ENCODE measurements around the gene HSPB6.

Gene HSPB6

DNA sequence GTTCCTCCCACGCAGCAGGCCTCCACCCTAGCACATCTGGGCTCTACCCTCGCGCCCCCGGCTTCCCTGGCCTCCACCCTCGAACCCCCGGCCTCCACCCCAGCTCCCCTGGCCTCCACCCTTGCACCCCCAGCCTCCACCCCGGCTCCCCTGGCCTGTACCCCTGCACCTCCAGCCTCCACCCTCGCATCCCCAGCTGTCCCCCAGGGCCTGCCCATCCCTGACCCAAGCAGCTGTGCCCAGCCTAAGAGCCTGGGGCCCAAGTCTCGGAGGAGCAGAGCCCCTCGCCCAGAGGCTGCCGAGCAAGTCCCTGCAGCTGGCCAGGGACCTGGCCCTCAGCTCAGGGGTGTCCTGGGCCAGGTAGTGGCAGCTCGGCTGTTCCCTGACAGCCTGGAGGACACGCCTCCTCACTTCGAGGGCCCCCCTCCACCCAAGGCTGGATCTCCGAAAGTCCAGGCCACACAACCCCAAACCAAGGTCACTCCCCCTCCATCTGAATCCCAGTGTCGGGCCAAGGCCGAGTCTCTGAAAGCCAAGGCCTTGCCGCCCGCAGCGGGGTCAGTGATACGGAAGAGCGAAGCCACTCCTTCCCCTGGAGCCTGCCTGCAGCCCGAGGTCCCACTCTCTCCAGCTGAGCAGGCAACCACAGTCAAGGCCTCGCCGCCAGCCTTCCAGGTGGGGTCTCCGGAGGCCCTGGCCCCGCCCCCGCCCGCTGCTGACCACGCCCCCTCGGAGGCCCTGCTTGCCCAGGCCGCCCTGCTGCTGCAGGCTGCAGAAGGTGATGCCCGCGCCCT is 10.7 kb upstream of the HSPB6 start:
- DNase-seq = no peak

DNA sequence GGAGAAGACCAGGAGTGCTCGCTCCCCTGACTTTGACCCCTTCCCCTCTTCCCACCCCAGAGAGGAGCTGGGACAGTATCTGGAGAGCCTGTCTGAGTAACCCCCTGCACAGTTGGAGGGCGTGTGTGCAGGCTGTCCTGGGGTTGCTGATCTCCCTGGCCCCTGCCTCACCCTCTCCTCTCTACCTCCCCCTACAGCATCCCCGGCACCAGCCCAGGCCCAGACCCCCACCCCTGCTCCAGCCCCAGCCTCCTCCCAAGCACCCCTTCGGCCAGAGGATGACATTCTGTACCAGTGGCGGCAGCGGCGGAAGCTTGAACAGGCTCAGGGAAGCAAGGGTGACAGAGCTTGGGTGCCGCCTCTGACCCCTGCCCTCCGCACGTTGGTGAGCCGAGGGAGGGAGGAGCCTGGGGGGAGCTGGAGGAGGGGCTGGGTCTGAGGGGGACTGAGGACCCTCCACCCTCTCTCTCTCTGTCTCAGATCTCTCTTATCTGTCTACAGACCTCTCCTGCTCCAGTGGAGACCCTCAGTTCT is 9.8 kb upstream of the HSPB6 start:
- DNase-seq = no peak

DNA sequence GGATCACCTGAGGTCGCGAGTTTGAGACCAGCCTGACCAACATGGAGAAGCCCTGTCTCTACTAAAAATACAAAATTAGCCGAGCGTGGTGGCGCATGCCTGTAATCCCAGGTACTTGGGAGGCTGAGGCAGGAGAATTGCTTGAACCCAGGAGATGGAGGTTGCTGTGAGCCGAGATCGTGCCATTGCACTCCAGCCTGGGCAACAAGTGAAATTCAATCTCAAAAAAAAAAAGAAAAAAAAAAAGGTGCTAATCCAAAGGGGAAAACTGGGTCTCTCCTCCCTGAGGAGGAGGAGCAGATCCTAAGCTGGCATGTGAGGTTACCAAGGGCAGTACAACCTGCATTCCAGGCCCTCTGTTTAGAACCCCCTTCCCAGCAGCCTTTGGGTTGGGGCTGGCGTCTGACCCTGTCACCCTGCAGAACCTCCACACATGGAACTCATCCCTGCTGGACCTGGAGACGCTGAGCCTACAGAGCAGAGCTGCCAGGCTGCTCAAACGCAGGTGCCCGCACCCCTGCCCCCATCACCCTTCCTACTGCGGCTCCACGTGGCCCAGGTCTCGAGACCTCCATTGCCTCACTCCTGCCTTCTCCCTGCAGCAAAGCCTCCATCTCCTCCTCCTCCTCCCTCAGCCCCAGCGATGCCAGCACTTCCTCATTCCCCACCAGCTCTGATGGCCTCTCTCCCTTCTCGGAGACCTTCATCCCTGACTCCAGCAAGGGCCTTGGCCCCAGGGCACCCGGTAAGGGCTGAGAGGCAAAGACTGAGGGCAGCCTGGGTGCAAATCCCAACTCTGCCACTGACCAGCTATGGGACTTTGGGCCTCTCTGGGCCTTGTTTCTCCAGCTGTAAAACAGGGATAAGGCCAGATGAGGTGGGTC is 7.8 kb upstream of the HSPB6 start:
- DNase-seq = no peak

DNA sequence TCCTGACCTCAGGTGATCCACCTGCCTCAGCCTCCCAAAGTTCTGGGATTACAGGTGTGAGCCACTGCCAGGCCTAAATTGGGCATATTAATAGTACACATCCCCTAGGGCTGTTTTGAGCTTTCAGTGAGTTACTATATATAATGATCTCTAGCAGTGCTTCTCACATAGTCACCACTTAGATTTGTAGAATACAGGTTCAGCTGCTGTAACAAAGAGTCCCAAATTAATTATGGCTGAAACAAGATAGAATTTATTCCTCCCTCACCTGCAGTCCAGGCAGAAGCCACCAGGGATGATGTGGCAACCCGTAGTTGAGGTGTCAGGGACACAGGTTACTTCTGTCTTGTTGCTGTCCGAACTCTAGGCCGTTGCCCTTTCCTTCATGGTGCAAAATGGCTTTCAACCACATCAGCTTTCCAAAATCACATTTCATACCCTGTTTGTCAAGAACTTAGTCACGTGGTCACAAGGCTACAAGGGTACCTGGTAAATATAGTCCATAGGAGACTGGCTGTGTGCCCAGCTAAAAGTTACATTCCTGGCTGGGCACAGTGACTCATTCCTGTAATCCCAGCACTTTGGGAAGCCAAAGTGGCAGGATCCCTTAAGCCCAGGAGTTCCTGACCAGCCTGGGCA is 4.0 kb upstream of the HSPB6 start:
- peak; percentile 22 for DNase-seq

DNA sequence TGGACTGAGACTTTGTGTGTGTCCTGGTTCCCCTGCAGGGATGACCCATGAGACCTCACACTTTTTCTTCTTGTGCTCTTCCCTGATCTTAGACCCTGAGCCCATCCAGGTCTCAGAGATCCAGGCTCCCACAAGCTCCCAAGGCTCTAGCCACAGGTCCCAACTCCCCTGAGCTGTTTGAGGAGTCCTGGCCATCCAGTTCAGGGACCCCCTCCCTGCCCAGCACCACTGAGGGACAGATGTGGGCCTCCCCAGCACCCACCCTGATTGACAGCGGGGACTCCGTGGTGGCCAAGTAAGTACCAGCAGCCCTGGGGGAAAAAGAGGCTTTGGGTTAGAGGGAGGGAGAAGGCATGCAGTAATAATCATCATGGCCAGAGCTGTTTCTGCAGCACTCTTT is 2.9 kb upstream of the HSPB6 start:
- no peak for DNase-seq

DNA sequence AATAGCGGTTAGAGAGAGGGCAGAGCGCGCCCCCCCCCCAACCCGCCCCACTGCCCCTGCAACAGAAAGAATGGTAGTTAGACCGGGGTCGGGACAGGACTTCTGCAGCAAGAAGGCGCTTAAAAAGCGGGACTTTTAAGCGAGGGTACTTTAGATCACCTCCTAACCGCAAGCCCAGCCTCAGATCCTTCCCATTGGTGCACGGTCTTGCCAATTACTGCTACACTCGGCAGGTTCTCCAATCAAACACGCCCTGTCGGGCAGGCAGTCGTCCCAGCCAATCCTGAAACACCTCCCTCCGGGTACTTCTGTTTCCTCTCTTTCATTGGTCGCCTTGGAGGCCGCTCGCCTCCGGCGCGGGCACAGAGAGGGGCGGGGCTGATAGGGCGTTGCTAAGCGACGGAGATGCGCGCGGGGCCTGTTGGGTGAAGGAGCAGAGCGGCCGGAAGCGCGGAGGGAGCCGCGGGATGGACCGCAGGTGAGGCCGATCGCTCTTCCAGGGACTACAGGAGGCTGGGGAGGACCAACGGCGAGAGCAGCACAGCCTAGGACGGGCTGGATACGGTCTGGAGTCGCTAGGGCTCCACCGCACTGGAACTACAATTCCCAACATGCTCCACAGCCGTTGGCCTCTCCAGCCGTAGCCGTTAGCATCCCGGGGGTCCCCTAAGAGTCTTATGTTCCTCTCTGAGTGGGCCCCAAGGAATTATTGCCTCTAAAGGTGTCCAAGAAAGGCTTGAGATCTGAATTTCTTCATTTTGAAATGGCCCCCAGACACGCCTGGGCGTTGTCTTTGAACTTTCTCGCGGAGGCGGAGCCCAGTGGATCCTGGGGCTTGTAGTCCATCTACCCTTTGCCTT is 1.1 kb upstream of the HSPB6 start, which contains the start of gene PROSER3:
PROSER3 (plus strand) TSS at position 428 of the 860 bp plus-strand sequence; CDS start at position 468, 40 bp downstream.
- peak; percentile 99 for DNase-seq

DNA sequence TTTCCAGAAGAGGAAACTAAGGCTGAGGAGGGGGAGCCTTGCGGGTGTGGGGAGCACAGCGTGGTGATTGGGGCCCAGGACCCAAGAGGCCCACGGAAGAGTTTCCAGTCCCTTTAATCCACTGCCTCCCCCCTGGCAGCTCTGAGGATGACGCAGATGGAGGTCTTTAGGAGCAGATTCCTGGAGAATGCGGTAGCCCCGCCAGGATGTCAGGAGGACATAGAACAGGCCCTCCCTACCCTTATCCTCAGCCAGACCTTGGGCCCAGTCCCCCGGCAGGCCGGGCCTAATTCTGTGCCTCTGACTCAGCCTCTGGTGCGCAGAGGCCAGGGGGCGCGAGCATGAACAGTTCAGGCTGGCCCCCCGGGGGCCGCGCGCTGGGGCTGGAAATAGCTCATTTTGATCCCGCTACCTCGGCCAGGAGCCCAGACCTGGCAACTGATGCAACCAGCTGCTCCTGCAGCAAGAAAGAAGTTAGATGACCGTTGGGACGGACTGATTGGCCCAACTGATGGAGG is 461 bp upstream of the HSPB6 start:
- peak; percentile 94 for DNase-seq

DNA sequence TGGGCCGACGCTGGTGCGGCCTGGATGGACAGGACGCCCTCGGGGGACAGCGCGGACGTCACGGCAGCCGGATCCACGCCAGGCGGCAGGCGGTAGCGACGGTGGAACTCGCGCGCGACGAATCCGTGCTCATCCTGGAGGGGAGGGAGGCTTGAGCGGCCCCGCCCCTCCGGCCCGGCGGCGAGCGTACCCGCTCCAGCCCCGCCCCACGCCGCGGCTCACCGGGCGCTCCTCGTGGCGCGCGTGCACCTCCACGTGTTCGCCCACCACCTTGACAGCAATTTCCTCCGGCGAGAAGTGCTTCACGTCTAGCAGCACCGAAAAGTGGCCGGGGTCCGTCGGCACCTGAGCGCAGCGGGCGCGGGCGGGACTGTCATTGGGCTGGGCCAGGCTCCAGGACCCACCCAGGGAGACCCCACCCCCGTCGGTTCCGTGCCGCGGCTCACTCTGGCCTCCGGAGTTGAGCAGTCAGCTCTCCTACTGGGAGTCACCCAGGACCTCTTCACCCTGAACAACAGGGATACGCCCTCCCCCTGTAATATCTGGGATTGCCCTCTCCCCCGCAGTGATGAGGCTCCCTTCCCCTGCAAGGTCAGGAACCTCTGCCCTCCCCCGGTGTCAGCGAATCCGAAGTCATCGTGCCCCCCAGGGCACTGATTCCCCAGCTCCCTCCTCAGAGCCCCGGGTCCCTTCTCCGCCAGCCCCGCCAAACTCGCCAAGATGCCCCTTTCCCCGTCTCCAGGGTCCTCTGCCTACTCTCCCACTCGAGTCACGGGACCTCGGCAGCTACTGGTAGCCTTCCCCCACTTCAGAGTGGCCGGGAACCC is 1.1 kb downstream of the HSPB6 start:
- peak; percentile 33 for DNase-seq

DNA sequence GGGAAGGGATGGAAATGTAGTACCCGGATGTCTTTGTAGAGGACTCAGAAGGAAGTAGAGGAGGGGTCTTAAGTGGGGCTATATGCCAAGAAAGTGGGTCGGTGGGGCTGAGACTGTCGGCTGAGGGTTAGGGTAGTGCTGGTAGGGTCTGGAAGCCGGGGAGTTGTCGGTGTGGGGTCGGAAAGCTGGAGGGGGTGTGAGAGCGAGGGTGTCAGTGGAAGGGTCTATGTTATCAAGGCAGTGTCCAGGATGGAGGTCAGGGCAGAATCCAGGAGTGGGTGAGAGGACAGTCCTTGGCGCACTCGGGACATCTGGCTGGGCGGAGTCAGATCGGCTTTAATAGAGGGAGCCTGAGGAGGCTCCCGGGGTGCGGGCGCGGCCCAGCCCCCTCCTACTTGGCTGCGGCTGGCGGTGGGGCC is 1.7 kb downstream of the HSPB6 start:
- DNase-seq = no peak

DNA sequence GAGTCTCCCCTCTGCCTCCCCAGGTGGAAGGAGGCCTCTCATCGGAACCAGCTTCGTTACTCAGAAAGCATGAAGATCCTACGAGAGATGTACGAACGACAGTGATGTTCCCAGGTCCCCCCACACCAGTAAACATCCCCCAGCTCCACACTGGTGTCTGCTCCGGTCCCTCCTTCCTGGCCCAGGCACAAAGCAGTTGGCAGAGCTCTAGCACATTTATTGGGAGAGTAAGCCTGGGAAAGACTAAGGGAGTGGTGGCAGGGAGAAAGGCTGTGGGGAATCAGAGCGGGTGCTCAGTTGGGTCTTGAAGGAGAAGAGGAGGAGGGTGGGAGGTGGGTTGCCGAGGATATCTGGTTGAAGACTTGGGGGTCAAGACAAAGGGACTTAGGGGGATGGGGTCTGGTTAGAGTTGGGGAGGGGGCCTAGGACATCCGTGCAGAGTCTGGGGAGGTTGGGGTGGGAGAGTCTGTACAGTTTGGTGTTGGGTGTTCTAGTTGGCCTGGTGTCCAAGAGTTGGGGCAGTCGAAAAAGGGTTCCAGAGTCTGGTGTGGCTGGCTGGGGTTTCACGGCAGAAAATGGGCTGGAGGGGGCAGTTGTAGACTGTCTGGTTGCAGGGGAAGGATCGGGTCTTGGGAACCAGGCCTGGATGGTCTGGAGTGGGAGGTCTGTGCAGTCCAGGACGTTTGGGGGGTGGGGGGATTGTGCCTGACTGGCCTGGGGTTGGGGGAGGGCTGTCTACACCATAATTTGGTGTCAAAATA is 2.3 kb downstream of the HSPB6 start:
- no peak for DNase-seq

DNA sequence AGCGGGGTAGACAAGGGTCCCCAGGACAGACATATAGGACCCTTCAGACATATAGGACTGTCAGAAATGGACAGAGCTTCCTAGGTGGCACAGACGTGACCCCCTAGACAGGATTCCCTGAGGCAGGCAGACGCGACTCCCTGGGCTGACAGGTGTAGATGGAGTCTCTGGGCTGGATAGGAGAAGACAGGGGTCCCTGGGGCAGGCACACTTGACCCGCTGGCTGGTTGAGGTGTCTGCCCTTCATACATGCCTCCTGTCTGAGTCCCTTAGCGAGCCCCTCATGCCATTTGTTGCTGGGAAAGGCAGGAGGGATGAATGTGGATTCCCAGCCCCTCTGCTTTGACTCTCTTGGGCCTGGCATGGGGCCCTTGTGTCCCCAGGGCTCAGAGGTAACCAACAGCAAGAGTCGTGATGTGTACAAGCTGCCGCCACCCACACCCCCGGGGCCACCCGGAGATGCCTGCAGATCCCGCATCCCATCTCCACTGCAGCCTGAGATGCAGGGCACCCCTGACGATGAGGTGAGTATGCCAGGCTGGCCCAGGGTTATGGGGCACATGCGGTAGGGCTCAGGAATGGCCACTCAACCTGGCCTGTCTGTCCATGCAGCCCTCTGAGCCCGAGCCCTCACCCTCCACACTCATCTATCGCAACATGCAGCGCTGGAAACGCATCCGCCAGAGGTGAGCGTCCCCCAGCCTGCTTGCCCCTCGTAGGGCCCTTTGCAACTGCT is 3.0 kb downstream of the HSPB6 start:
- no peak for DNase-seq

DNA sequence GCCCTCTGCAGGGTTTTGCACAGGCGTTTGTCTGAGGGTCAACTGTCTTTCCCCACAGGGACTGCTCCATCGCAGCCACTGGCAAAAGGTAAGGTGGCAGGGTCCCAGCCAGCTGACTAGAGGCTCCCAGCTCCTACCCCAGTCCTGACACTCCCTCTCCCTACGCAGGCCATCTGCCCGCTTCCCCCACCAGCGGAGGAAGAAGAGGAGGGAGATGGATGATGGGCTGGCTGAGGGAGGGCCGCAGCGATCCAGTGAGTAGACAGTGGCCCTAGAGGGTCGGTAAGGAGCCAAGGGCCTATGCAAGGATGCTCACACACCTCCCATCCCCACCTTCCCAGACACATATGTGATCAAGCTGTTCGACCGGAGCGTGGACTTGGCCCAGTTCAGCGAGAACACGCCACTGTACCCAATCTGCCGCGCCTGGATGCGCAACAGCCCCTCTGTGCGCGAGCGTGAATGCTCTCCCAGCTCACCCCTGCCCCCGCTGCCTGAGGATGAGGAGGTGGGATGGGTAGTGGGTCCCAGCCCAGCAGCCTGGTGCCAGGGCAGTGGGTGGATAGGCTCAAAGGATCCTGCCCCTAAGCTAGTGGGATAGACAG is 4.0 kb downstream of the HSPB6 start:
- DNase-seq = no peak

DNA sequence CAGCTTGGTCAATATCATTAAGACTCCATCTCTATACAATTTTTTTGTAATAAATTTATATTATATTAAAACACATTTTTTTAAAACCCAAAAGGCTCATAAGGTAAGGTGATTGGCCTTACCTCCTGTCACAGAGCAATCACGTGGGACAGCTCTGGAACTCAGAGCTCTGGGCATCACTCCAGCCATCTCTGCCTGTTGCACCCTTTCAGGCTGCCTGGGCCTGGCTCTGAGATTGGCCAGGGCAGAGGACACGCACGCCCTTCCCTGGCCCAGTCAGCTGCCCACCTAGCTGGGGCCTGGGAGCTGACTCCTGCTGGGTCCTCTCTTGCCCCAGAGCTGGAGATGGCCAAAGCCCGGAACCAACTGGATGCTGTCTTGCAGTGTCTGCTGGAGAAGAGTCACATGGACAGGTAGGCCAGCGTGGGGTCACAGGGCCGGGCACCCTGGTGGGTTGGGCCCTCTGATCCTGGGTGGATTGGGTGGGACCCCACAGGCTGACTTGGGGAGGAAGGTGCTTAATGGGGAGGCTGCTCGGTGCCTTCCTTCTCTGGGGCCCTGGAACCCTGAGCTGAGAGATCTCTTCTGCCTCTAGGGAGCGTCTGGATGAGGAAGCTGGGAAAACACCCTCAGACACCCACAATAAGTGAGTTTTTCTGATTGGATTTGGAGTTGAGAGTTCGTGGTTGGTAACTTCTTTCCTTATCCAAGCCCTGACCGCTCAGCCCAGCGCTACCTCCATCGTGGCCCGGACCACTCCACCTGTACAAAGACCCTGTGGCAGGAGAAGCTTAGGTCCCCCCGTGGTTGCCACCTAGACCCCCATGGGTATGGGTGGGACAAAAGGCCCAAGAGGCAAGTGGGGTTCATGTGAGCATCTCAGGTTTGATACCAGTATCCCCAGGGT is 4.7 kb downstream of the HSPB6 start:
- DNase-seq = no peak

DNA sequence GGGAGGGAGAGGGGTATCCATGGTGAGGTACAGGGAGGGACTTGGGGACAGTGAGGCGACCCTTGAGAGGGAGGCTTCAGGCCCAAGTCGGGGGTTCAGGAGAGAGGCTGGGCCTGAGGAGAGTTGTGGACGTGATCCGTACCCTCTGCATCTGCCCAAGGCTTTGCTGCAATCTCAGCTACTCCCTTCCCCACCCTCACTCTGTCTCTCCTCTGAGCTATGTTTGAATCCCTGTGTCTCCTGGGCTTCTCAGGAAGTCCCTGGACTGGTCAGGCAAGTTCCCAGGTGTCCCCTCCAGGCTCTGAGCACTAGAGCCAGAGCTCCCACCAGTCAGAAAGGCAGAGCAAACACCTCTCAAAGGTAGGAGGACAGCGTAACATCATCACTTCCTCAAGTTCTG is 6.7 kb downstream of the HSPB6 start:
- DNase-seq = no peak

DNA sequence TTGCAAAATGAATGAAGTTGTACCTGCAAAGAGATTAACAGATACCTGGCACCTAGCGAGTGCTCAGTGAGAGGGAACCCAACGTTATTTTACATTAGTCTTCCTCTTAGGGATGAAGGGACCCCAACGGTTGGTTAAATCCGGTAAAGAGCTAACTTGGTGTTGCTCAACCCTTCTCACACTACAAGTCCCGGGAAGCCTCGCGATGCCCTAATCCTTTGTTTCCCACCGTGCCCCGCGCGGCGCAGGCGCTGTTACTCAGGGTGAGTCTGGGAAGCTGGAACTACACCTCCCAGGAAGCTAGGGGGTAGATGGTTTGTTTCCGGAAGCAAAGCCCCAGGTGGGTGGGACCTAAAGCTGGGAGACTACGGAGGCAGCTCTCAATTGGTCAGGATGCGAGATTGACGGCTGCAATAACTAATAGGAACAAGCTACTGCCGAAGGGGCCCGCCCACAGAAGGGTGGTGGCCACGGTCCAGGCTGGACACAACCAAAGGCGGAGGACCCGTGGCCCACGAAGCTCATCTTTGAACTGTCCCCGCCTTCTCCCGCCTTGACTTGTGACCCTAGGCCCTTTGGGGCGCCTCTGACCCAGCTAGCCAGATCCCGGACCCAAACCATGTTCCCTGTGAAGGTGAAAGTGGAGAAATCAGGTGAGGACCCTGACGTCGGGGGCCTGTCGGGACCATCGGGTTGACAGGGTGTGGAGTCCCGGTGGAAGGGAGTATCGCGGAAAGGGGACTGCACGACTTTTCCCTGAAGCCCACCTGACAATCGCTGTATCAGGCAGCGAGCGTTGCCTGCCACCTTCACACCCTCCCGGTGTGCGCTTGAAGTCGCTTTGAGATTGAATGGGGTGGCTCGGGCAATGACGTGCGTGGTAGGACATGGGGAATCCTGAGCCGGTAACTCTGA is 8.5 kb downstream of the HSPB6 start, which contains the start of gene LIN37:
LIN37 (plus strand) TSS at position 471 of the 915 bp plus-strand sequence; CDS start at position 620, 149 bp downstream.
- peak; percentile 99 for DNase-seq

DNA sequence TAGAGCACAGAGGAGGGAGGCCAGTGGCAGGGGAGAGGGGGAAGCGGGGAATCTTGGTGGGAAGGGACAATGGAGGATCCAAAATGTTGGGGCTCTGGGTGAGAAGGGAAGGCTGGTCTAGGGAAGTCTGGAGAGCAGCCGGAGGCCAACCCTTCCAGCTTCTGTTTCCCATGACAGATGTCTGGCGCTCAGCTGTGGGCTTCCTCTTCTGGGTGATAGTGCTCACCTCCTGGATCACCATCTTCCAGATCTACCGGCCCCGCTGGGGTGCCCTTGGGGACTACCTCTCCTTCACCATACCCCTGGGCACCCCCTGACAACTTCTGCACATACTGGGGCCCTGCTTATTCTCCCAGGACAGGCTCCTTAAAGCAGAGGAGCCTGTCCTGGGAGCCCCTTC is 10.3 kb downstream of the HSPB6 start:
- DNase-seq = no peak

Data from fibroblast of skin of back (primary cell).